Upper lobe of left lung (tissue), 6 donors: Measurements from ENCODE around the gene EVI2B. TPM values are rescaled to one million over a fixed set of nuclear protein-coding genes. Genes with fewer than 3 reads are reported as not detected.

Source experiments
- ATAC-seq, 2 donors: fragments of 200-7000 bp; cut with Tn5 transposase; one replicate each; pipeline ENCODE4 v1.9.1; 2022; ENCODE audit warnings: mild to moderate bottlenecking in 2 of 2, moderate library complexity in 2 of 2; ENCODE audit not compliant: low FRiP score in 2 of 2
- DNase-seq, 2 donors: peaks; one replicate each; pipeline ENCODE4 v3.0.0-alpha.2; 2019 to 2020
- H3K27ac ChIP-seq, 4 donors: fragments of 200-600 bp; sonication (generic); one replicate each; pipeline ENCODE4 v1.5.1; 2016 to 2019
- H3K27me3 ChIP-seq, 4 donors: fragments of 200-600 bp; sonication (generic); one replicate each; pipeline ENCODE4 v1.5.1; 2017 to 2019
- H3K36me3 ChIP-seq, 4 donors: fragments of 200-600 bp; sonication (generic); one replicate each; pipeline ENCODE4 v1.5.1; 2016 to 2019
- H3K4me1 ChIP-seq, 4 donors: fragments of 200-600 bp; sonication (generic); one replicate each; pipeline ENCODE4 v1.5.1; 2018 to 2019
- H3K4me3 ChIP-seq, 4 donors: fragments of 200-600 bp; sonication (generic); one replicate each; pipeline ENCODE4 v1.5.1; 2017 to 2019; ENCODE audit warnings: mild to moderate bottlenecking in 2 of 4, moderate library complexity in 1 of 4
- H3K9me3 ChIP-seq, 4 donors: fragments of 200-600 bp; sonication (generic); one replicate each; pipeline ENCODE4 v1.5.1; 2018 to 2019
- CTCF ChIP-seq, 6 experiments: fragments of 450-650 bp in 4 of 6; fragments of 200-600 bp in 2 of 6; sonication (generic) in 2 of 6; IDR thresholded peaks; one replicate each; pipeline ENCODE4 v1.5.1; 2016 to 2019; ENCODE audit warnings: antibody characterized with exemption in 6 of 6
- EP300 ChIP-seq, 4 donors: sonication (generic); formaldehyde crosslinking; IDR thresholded peaks; one replicate each; pipeline ENCODE4 v1.5.1; 2017; ENCODE audit warnings: antibody characterized with exemption in 4 of 4, control low read depth in 2 of 4
- POLR2A ChIP-seq, 4 donors: fragments of 450-650 bp; IDR thresholded peaks; one replicate each; pipeline ENCODE4 v1.5.1; 2016 to 2017; ENCODE audit warnings: antibody characterized with exemption in 4 of 4, mild to moderate bottlenecking in 2 of 4
- POLR2AphosphoS5 ChIP-seq, 2 donors: sonication (generic); formaldehyde crosslinking; IDR thresholded peaks; one replicate each; pipeline ENCODE4 v1.5.1; 2017; ENCODE audit warnings: antibody characterized with exemption in 2 of 2
- WGBS, 2 donors: methylation state at CpG; one replicate each; pipeline ENCODE4 v1.1.5; 2017 to 2018; 5-methylcytosine and 5-hydroxymethylcytosine counted together
- total RNA-seq, 6 donors: library from RNA; depleted of rRNA in 4 of 6; stranded (reverse); fragments of >200 nt in 4 of 6; gene quantifications; one replicate each; pipeline versions ENCODE4 v1.1.0 to v1.2.1, GENCODE V29; 2016 to 2021
- donor health status: DM: no; HTN: no; CAD: no; lungs with moderate emphysema.
- donor health status: DM: no; HTN: yes; CAD: no; lungs with severe emphysema.

The EVI2B gene
- total RNA-seq, 6 donors from 2014 or later, result 23.1 to 90.0 (median 50.6) TPM

DNA sequence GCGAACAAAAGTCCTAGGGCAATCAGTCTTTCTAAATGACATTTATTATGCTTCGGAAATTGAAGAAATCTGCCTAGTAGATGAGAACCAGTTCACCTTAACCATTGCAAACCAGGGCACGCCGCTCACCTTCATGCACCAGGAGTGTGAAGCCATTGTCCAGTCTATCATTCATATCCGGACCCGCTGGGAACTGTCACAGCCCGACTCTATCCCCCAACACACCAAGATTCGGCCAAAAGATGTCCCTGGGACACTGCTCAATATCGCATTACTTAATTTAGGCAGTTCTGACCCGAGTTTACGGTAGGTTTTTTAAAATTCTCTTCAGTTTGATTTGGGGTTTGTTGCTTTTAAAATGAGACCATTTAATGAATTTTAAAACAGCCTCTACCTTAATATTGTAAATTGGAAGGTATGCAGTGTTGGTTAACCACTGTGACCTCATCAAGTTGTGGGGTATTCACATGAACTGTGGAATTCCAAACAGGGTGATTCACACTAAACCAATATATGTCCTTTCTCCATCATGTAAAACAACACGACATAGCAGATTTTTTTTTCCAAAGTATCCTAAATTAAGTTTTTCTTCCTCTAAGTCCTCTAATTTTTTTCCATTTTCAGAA lies 13.8 kb upstream of the EVI2B start:
- no peaks in the 10 kb centered on the region for H3K9me3 ChIP-seq
- DNase-seq (no peak), ATAC-seq (no peak)
- H3K27ac ChIP-seq, result no peak overlapping the region
- WGBS, 2 donors, result 96 to 98% methylated on average over 12 of the region's 12 CpGs
- no peaks in the 10 kb centered on the region for H3K27me3 ChIP-seq
- no peak for TF ChIP-seq CTCF (IDR thresholded peaks at IDR 0.05)
- no peaks in the 10 kb centered on the region for H3K4me1 ChIP-seq
- H3K4me3 ChIP-seq, result no peak overlapping the region
- peaks cover 0 to 36% (median 12%) of the 10 kb centered on the region in 4 donors for H3K36me3 ChIP-seq

DNA sequence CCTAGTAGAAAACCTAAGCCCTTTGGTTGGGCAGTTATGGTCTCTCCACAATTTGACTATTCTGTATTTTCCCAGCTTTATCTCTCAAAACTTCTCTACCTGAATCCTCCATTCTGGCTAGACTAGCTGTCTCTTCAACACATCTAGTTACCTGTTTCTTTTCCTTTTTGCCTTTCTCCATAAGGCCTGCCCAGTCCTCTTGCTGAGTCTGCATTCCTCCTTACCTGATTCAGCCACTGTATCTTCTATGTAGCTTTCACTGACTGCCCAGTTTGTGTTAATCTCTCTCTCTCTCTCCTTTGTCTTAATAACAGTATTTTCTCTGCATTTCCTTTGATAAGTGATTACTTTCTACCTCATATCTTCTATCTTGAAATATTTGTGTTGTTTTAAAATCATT lies 9.7 kb upstream of the EVI2B start:
- TF ChIP-seq CTCF (IDR thresholded peaks at IDR 0.05) (no peak), POLR2AphosphoS5 (IDR thresholded peaks at IDR 0.05) (no peak), POLR2A (IDR thresholded peaks at IDR 0.05) (no peak), EP300 (IDR thresholded peaks at IDR 0.05) (no peak)
- Histone ChIP-seq H3K4me3 (no peak overlapping the region), H3K27me3 (no peaks in the 10 kb centered on the region), H3K9me3 (no peaks in the 10 kb centered on the region), H3K36me3 (peaks cover 0 to 26% (median 12%) of the 10 kb centered on the region in 4 donors), H3K4me1 (no peaks in the 10 kb centered on the region), H3K27ac (no peak overlapping the region)
- no peak for DNase-seq
- no peak for ATAC-seq

GRCh38 chr17:31321966-31322365 lies 8.1 kb upstream of the EVI2B start:
- ATAC-seq (no peak), DNase-seq (no peak)
- Histone ChIP-seq H3K36me3 (peaks cover 0 to 11% (median 8%) of the 10 kb centered on the region in 4 donors), H3K27ac (peak overlapping the region in 2 of 4 donors; percentile 82 to 84), H3K27me3 (no peaks in the 10 kb centered on the region), H3K4me3 (peak overlapping the region in 1 of 4 donors; percentile 25), H3K4me1 (peaks cover 0 to 7% (median 2%) of the 10 kb centered on the region in 4 donors), H3K9me3 (no peaks in the 10 kb centered on the region)
- TF ChIP-seq POLR2AphosphoS5 (IDR thresholded peaks at IDR 0.05), result no peak
- TF ChIP-seq POLR2A (IDR thresholded peaks at IDR 0.05), result no peak
- 87% methylated on average over 4 of the region's 4 CpGs for WGBS, 2 donors

- Histone ChIP-seq H3K27ac (peak within 1 kb of the TSS; percentile 59 to 86 (median 83)), H3K36me3 (peaks cover 0 to 9% (median 6%) of the 10 kb centered on the region in 4 donors), H3K4me3 (peak within 1 kb of the TSS in 3 of 4 donors; percentile 20 to 38 (median 25)), H3K4me1 (peaks cover 0 to 7% (median 2%) of the 10 kb centered on the region in 4 donors), H3K9me3 (no peaks in the 10 kb centered on the region), H3K27me3 (no peaks in the 10 kb centered on the region)
- ATAC-seq, result peak; percentile 49 to 63
- TF ChIP-seq EP300 (IDR thresholded peaks at IDR 0.05) (no peak), POLR2A (IDR thresholded peaks at IDR 0.05) (peak in 1 of 4 donors; percentile 60)
- 54 to 61% methylated on average over 3 of the region's 3 CpGs for WGBS, 2 donors
- DNase-seq, result peak in 1 of 2 donors; percentile 68
These were observed 7.6 kb upstream of the EVI2B start, which contains the start of gene EVI2A for GRCh38 chr17:31321481-31321880. EVI2A (minus strand) TSS chr17:31321622; CDS start chr17:31319013, 2,609 bp downstream.

GRCh38 chr17:31320791-31321190 lies 6.9 kb upstream of the EVI2B start:
- H3K4me3 ChIP-seq, result peak overlapping the region in 3 of 4 donors; percentile 20 to 38 (median 25)
- peaks cover 0 to 7% (median 2%) of the 10 kb centered on the region in 4 donors for H3K4me1 ChIP-seq
- no peaks in the 10 kb centered on the region for H3K27me3 ChIP-seq
- TF ChIP-seq POLR2AphosphoS5 (IDR thresholded peaks at IDR 0.05) (no peak), EP300 (IDR thresholded peaks at IDR 0.05) (no peak), CTCF (IDR thresholded peaks at IDR 0.05) (no peak), POLR2A (IDR thresholded peaks at IDR 0.05) (no peak)
- ATAC-seq, result no peak
- DNase-seq, result no peak
- H3K9me3 ChIP-seq, result no peaks in the 10 kb centered on the region
- H3K36me3 ChIP-seq, result peaks cover 0 to 2% (median 0%) of the 10 kb centered on the region in 4 donors
- peak overlapping the region; percentile 59 to 86 (median 83) for H3K27ac ChIP-seq
- 37 to 50% methylated on average over 1 of the region's 1 CpG for WGBS, 2 donors

DNA sequence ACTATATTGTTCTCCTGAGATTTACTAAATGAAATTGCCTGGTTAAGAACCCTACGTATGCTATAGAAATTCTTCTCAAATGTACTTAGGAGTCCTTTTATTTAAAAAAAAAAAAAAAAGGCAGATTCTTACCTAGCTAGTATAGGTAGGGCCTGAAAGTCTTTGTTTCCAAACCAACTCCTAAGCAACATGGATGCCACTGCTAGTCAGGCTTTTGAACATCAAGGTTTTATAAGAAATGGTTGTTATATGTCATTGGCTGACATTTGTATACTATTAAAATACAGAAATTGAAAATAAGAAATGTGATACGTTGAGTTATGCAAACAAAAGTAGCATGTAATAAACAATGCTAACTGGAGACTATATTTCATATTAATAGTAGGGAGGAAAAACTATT lies 6.4 kb upstream of the EVI2B start:
- DNase-seq (no peak), ATAC-seq (no peak)
- Histone ChIP-seq H3K27me3 (no peaks in the 10 kb centered on the region), H3K4me1 (peaks cover 0 to 7% (median 4%) of the 10 kb centered on the region in 4 donors), H3K36me3 (no peaks in the 10 kb centered on the region), H3K27ac (peak overlapping the region; percentile 59 to 86 (median 83)), H3K9me3 (no peaks in the 10 kb centered on the region), H3K4me3 (peak overlapping the region in 2 of 4 donors; percentile 25 to 38)
- WGBS, 2 donors, result 45 to 69% methylated on average over 2 of the region's 2 CpGs
- TF ChIP-seq EP300 (IDR thresholded peaks at IDR 0.05) (no peak), CTCF (IDR thresholded peaks at IDR 0.05) (no peak), POLR2AphosphoS5 (IDR thresholded peaks at IDR 0.05) (no peak), POLR2A (IDR thresholded peaks at IDR 0.05) (no peak)
